GM18519 (cell line): Measurements from ENCODE around the gene HMGN2.
A peak's percentile ranks its signal among the peaks of the same experiment; 100 is the strongest.

ENCODE experiments used
- ATAC-seq: cut with Tn5 transposase; IDR thresholded peaks from one replicate; pipeline ENCODE4 v1.9.1; 2021; ENCODE audit warnings: mild to moderate bottlenecking, moderate library complexity; ENCODE audit not compliant: unreplicated experiment, low FRiP score

HMGN2 gene

DNA sequence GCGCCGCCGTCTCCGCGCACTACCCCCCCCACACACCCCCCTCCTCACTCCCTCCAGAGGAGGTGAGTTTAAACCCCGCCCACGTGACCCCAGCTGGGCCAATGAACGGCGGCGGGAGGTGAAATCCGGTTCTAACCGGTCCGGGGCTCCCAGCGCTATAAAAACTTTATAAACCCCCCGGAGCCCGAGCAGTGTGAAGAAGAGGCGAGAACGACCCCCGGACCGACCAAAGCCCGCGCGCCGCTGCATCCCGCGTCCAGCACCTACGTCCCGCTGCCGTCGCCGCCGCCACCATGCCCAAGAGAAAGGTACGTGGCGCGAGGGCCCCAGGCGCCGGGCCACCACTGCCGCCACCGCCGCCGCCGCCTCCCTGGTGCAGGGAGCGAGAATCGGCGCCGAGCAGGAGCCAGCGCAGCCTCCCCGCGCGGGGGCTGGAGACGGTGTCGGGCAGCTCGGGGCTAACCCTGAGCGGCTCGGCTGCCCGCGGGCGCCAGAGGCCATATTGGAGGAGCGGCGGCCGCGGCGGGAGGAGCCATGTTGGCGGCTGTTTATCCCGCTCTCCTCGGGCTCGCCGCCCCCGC is at the start of gene HMGN2:
HMGN2 (plus strand) TSS at position 121 of the 581 bp plus-strand sequence; CDS start at position 294, 173 bp downstream.
- peak; percentile 23 for ATAC-seq

DNA sequence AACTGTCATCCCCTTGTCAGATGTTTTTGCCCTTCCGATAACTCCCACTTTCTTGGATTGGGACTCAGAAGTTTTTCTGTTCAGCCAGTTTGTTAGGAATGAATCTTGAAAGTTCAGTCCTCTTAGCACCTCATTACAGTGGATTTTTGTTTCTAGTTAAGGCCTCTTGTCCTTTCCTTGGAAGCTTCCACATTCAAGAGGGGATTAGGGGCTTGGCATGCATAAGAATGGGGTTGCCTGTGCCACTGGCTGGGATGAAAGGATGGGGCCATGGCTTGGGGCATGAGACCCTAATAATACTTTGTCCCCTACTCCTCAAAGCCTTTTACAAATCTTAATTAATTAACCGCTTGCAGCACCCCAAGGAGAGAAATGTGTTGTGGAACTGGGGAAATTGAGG is 42.5 kb upstream of the HMGN2 start:
- no peak for ATAC-seq

DNA sequence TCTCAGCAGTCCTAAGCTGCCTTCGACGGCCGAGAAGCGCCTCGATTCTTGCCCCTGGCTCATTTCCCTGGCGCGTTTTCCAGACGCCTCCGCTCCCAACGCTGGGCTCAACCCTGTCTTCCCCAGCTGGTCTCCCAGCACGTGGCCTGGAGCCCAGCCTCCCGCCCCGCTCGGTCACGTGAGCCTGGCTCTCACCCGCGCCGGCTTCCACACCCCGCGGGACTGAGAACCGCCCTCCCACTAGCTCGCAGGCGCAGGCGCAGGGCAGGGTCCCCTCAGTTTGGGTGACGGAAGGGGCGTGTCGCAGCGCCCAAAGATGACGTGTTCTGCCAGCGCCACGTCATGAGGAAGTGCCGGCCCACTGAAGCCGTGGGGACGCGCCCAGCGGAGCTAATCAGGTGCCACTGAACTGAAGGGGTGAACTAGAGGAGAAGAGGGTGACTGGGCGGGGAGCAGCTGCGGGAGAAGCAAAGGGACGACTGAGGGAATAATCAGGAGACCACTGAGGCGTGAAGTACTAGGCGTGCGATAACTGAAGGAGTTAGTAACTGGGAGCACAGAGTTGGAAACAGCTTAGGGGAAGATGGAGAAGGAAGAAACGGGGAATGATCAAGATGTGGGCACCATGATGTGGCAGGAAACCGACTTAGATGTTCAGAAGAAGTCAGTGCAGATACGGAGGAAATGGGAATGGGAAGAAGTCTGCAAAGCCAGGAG is 40.1 kb upstream of the HMGN2 start, which contains the start of gene DHDDS:
DHDDS (plus strand) TSS at position 343 of the 717 bp plus-strand sequence. CDS start 625 bp downstream, outside the sequence.
- peak; percentile 83 for ATAC-seq

DNA sequence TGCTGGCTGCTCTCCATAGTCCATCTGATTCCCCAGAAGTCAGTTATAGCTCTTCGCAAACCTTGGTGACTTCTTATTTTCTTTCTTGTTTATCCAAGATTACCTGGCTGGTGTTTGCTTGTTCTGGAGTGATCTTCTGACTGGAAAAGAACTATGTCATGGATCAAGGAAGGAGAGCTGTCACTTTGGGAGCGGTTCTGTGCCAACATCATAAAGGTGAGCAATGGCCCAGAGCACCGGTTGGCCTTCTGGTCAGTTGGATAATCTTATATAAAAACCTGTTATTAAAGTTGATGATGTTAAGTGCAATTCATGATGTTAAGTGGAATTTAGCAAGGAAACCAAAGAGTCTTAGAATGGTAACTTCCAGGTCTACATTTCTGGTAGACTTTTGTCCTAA is 39.4 kb upstream of the HMGN2 start:
- ATAC-seq, result no peak

DNA sequence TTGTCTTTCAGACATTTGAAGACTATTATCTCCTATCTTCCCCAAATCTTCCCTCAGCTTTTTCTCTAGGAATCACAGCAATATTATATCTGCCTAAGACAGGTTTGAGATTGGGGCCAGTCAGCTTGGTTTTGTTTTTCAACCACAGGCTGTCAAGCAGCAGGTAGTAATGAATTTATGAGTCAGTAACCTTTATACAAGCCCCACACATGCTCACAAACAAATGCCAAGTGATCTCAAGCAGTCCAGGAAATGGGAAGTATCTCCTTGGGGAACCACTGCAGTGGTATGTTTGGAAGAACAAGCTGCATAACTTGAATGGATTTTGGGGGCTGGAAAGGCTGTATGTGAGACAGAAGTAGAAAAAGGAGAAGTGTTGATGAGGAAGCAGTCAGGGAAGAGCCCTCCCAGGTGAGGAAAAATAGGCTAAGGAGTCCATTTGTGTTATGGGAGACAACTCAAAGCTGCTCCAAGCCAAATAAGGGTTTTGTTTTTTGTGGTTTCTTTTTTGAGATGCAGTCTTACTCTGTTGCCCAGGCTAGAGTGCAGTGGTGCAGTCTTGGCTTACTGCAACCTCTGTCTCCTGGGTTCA is 38.0 kb upstream of the HMGN2 start:
- ATAC-seq, result no peak

DNA sequence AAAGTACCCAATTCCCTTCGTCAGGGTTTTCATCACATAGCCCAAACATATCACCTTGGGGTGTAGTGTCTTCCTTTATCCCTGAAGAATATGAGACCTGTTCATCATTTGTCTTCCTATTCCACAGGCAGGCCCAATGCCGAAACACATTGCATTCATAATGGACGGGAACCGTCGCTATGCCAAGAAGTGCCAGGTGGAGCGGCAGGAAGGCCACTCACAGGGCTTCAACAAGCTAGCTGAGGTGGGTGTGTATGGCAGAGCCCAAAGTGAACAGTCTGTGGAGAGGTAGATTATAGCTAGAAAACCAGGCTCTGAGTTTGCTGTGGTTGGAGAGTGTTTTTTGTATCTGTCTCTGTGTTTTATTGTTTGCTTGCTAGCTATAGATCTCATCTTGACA is 34.2 kb upstream of the HMGN2 start:
- ATAC-seq, result no peak

DNA sequence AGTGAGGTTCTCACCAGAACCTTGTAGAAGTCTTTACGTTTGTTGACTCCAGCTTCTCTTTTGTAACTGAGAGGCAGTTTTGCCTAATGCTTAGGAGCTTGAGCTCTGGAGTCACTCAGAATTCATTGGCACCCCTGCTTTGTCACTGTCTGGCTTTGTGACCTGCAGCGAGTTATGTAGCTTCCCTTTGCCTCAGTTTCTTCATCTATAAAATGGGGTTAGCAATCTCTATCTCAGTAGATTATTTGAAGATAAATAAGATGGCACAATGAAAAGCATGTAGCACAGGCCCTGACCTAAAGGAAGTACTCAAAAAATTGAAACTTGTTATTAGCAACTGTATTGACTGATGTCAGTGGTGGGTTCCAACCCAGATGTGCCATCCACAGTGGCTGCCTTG is 32.0 kb upstream of the HMGN2 start:
- no peak for ATAC-seq

DNA sequence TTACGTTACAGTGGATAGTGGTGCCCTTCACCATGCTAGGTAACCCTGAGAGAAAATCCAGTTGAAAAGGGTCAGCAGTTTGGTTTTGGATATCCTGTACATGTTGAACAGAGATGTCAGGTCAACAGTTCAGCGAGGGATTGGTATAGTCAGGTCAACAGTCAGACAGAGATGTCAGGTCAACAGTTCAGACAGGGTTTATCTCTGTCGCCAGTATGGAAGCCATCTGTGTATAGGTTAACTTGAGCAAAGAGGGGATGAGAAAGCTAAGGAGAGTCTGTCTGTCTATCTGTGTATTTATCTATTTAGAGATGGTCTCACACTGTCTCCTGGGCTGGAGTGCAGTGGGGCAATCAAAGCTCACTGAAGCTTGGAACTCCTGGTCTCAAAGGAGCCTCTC is 22.4 kb upstream of the HMGN2 start:
- ATAC-seq, result no peak

DNA sequence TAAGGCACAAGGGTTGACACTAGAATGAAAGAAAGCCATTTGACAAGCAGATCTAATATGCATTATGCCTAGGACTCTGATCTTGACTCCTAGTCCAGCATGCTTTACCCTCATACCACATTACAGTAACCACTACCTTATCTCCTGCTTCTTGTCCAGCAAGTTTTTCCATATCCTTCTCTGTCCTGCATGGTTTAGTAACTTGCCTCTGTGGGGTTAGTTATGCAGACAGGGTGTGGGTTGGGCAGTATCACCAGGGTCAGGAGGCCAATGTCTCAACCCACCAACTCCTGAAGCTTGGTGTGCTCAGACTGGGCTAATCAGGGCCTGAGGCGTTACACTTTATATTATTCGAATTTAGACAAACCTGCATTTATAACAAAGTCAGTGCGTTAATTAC is 21.3 kb upstream of the HMGN2 start:
- ATAC-seq, result no peak

DNA sequence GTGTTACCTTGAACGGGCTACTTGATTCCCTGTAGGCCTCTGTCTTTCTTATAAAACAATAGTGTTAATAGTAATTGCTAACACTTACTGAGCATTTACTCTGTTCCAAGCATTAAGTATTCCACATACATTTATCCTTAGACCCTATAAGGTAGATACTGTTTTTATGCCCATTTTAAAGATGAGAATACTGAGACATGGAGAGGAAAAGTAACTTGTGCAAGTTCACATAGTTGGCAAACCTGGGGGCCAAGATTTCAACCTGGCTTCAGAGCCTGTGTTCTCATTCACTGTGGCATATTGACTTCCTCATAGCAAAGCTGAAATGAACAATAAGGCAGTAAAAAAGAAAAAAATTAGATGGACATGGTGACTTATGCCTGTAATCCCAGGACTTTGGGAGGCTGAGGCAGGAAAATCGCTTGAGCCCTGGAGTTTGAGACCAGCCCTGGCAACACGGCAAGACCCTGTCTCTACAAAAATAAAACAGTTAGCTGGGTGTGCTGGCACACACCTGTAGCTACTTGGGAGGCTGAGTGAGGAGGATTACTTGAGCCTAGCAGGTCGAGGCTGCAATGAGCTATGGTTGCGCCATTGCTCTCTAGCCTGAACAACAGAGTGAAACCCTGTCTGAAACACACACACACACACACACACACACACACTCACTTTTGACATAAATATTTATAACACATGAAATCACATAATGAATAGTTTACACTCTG is 19.6 kb upstream of the HMGN2 start:
- ATAC-seq, result no peak

DNA sequence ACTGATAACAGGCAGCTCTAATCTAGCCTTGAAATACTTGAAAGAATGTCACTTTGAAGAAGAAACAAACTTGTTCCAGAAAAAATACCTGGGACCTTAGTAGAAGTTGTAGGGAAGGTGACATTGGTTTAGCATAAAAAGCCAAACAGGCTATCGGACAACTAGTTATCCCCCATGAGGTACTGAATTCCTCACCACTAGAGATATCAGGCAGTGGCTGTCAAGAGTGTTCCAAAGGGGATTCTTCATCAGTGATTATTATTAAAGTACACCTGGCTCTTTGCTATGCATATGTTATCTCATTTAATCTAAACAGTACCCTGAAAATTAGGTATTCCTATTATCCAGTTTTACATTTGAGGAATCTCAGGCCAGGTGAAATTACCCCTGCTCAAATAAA is 13.1 kb upstream of the HMGN2 start:
- no peak for ATAC-seq

DNA sequence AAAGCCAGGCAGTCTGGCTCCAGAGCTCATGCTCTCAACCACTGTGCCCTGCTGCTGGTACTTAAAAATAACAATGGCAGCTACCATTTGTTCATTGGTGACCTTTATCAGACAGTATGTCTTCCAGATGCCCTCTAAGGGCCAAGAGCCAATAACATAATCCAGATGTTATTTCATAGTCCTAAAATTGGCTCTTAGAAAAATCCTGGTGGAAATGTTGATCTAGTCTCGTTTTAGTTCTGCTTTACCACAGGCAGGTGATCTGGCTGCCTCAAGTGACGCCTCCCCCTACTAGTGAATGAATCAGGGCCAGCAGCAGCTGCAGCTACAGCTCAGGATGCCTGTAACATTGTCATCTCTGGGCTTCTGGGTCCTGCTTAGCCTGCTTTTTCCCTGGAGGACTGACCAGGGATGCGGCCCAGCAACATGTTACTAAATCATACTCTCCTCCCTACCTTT is 12.6 kb upstream of the HMGN2 start:
- no peak for ATAC-seq

DNA sequence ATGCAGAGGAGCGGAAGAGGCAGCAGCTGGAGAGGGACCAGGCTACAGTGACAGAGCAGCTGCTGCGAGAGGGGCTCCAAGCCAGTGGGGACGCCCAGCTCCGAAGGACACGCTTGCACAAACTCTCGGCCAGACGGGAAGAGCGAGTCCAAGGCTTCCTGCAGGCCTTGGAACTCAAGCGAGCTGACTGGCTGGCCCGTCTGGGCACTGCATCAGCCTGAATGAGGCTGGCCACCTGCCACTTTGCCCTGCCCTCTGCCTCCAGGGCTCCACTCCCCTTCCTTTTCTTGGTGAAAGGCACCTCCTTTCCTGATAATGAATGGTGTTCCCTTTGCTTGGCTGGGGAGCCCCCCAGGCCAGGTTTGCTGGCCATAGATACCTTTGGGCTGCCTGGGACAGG is 3.3 kb upstream of the HMGN2 start:
- ATAC-seq, result no peak

DNA sequence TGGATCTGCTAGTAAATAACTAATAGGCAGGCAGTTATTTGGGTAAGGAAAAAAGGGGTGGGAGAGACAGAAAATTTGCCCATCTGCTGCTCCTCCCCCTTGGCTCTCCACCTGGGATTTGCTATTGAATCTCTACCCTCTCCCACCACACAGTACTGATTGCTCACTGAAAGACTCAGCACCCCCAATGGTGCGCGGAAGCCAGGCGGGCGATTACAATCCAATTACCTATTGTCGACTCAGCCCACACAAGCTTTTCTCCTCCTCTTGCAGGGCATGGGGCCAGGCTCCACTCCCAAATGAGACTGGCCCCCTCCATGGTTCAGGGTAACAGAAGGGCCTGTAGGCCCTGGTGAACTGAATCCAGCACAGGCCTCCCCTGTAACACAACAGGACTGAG is 2.7 kb upstream of the HMGN2 start:
- ATAC-seq, result no peak

DNA sequence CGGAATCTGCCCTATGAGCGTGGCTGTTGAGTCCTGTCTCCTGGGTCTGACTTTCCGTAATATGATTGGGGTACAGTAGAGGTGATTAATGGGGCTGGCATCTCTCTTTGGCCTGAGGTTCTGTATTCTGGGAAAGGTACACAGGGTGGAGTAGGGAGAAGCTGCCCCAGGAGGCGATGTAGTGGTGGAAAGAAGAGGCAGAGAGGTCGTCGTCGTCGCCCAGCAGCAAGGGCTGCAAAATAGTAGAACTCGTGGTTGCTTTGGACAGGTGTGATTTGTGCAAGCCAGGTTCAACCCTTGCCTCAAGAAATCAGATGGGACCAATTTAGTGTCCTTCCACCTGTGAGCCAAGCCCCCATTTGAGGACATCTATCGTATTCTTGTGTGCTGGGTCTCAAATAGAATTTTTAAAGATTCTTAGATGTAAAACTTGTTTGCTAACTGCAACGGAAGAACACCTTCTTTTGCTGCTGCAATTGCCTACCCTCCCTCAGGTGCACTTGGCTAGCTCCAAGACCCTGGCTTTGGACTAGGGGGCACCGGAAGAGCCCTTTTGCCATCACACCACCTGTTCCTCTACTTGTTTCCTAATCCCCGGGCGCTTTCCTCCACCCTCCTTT is 1.3 kb upstream of the HMGN2 start:
- ATAC-seq, result no peak

DNA sequence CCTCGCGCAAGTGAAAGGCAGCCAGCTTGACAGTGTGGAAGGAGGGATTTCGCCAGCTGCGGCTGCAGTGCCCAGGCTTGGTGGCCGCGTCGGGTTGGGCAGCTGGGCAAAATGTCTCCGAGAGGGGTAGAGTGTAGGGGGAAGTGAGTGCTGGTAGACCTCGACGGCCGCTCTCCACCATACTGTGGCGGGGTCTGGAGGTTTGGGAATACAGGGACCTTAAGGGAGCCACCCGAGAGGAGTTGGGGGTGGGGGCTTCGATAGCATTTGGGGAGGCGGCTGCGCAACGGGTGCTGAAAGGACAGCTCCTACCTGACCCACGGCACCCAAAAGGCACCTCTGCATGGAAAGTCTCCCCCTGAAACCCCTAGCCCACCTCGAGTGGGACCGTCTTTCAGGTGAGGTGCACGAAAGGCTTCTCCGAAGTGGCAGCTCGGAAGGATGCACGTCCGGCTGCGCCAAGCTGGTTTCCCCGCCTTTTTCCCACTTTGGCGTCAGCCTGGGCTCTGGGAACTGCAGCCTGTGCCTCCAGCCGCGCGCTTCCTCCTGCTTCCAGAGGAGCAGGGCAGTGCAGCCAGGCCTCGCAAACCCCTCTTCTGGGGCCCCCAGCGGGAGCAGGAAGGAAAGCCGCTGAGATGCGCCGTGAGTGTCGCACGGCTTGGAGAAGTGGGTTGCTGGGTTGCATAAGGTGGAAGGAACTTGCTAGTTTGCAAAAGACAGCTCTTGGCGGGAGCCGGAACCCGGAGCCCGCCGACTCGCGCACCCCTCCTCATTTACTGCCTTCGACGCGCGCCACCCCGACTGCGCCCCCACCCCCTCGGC is 531 bp upstream of the HMGN2 start:
- ATAC-seq, result peak; percentile 0

DNA sequence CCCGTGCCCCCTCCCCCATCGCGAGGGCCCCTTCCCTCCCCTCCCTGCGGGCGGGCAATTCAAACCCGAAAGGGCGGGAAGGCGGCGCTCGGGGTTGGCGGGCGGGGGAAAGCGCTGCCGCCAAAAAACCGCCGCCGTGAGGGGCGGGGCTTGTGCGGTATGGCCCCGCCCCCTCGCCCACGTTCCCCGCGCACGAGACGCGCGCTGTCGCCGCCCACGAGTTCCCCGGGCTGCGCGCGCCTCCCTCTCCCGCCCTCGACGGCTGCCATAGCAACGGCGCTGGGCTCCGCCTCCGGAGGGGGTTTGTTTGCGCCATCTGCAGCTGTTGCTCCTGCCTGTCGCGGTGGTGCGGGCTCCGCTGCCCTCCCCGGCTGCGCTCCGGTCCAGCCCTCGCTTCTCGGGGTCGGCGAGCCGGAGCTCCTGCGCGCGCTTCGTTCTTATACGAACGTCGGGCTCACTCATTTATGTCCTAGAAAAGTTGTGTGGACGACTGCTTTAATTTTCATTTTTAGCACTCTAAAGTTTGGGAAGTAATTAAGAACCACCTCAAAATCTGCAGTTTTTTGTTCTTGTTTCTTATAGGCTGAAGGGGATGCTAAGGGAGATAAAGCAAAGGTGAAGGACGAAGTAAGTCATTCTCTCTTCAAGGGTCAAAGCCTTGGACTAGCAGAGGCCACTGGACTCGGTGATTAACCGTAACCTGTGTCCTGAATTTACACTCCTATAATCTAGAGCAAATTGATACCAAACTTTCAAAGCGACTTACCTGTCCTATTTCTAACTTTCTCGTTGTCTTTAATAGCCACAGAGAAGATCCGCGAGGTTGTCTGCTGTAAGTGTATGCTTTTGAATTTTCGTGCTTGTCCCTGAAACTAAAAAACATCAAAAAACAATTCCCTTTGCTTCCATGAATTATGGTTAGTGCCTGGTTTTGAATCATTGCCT is 933 bp downstream of the HMGN2 start:
- peak; percentile 61 for ATAC-seq

DNA sequence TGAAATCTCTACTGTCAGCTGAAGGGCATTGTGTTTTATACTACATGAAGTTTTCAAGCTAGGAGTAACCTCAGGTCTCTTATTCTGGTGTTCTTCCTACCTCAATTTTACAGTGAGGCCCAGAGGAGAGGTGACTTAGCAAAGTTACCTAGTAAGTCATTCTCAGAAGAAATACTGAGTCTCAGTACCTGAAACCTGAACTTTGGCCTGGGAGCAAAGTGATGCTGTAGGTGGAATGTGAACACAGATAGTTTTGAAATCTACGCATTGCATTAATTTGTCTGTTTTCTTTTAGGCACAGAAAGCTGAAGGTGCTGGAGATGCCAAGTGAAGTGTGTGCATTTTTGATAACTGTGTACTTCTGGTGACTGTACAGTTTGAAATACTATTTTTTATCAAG is 2.6 kb downstream of the HMGN2 start:
- no peak for ATAC-seq

DNA sequence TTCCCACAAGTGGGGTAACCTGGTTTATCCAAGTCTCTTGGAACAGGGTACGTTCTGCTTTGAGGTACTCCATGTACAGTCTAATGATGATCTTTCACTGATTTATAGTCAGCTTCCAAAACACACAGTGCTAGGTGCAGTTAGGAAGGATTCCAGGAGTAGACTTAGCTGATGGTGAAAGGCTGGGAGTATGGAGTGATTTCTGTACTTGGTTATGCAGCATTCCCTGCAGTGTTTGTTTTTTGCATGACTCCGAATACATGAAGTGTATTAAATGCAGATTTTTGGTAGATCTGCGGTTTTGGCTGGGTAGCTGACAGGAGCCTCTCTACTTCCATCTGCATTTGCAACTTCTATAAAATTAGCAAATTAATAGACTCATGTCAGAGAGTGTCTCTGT is 3.7 kb downstream of the HMGN2 start:
- ATAC-seq, result no peak
